K562 (cell line): ENCODE measurements around the gene PIK3AP1. TPM values are rescaled to one million over a fixed set of nuclear protein-coding genes. Genes with fewer than 3 reads are reported as not detected.

ENCODE experiments used
- ATAC-seq: fragments of 200-7000 bp; cut with Tn5 transposase; 3 replicates; pipeline ENCODE4 v1.9.1; 2020; ENCODE audit warnings: moderate library complexity
- BruUV-seq: library from RNA; stranded (reverse); fragments of 400-500 nt; replicated peaks from 2 replicates; lab custom pipeline; 2021; lab: Mats Ljungman, UMichigan
- CTCF ChIA-PET: fragments of 300-600 bp; formaldehyde crosslinking; extraction: SDS; loops from one replicate; lab custom pipeline; 2021; ENCODE audit warnings: low intra/inter-chr PET ratio; lab: Yijun Ruan, JAX
- POLR2A ChIA-PET: fragments of 300-600, 350-650 bp; sonication (Branson Sonifier 250); formaldehyde crosslinking; extraction: SDS; loops from one replicate; lab custom pipeline; 2021; ENCODE audit warnings: antibody characterized with exemption, inconsistent platforms; lab: Yijun Ruan, JAX
- DNase-seq, 4 experiments: peaks; one replicate each; pipeline versions ENCODE4 v3.0.0 to v3.0.0-alpha.2; 2011 to 2018; ENCODE audit warnings: low spot score in 3 of 4, mixed read lengths in 3 of 4; ENCODE audit errors: extremely low read depth in 1 of 4
- FAIRE-seq: peaks from 2 replicates; lab custom pipeline; 2011; peaks lifted over from hg19 to GRCh38; lab: Jason Lieb, UNC
- H2AFZ ChIP-seq: 2 replicates; pipeline ENCODE4 v1.6.0; 2011; ENCODE audit warnings: low read depth, low read length, control low read depth, inconsistent platforms
- H3K27ac ChIP-seq: fragments of 200-600 bp; 3 replicates; pipeline ENCODE4 v1.8.0; 2011; ENCODE audit warnings: low read depth, mild to moderate bottlenecking, control low read depth, inconsistent platforms, low read length, moderate library complexity, mixed read lengths; ENCODE audit errors: extremely low read depth
- H3K27me3 ChIP-seq, 2 experiments: fragments of 300-600 bp in 1 of 2; 2 replicates in 1 of 2; 3 replicates in 1 of 2; pipeline versions ENCODE4 v1.6.0 to v1.8.0; 2011; ENCODE audit warnings: inconsistent platforms in 2 of 2, low read length in 2 of 2, mild to moderate bottlenecking in 1 of 2, mixed read lengths in 1 of 2, moderate library complexity in 1 of 2; ENCODE audit not compliant: control insufficient read depth in 2 of 2, insufficient read depth in 2 of 2
- H3K36me3 ChIP-seq: fragments of 300-600 bp; 3 replicates; pipeline ENCODE4 v1.8.0; 2011; ENCODE audit warnings: mild to moderate bottlenecking, low read length, inconsistent platforms; ENCODE audit not compliant: control insufficient read depth, insufficient read depth
- H3K4me1 ChIP-seq, 2 experiments: fragments of 200-600 bp in 1 of 2; replicated peaks in 1 of 2; 2 replicates in 1 of 2; 3 replicates in 1 of 2; pipeline versions ENCODE4 v1.5.1 to v1.8.0; 2011; ENCODE audit warnings: inconsistent platforms in 2 of 2, low read length in 2 of 2, mild to moderate bottlenecking in 1 of 2, mixed read lengths in 1 of 2, moderate library complexity in 1 of 2; ENCODE audit not compliant: control insufficient read depth in 2 of 2, insufficient read depth in 2 of 2
- H3K4me2 ChIP-seq: 2 replicates; pipeline ENCODE4 v1.6.1; 2011; ENCODE audit warnings: low read length, control low read depth, inconsistent platforms, mixed read lengths; ENCODE audit not compliant: insufficient read depth
- H3K4me3 ChIP-seq: fragments of 200-600 bp; sonication (generic), shearing (Covaris generic); 2 replicates; pipeline ENCODE4 v1.5.1; 2016; ENCODE audit warnings: control low read depth, inconsistent platforms
- H3K79me2 ChIP-seq: fragments of 200-600 bp; 3 replicates; pipeline ENCODE4 v1.8.0; 2011; ENCODE audit warnings: low read length, inconsistent platforms; ENCODE audit not compliant: control insufficient read depth, insufficient read depth
- H3K9ac ChIP-seq, 2 experiments: 2 replicates each; pipeline versions ENCODE4 v1.6.0 to v1.6.1; 2011; ENCODE audit warnings: low read depth in 2 of 2, low read length in 2 of 2, control low read depth in 1 of 2, inconsistent platforms in 1 of 2, mild to moderate bottlenecking in 1 of 2, mixed read lengths in 1 of 2; ENCODE audit not compliant: insufficient read depth in 1 of 2
- H3K9me1 ChIP-seq: one replicate; pipeline ENCODE4 v1.6.0; 2011; ENCODE audit warnings: inconsistent platforms, mild to moderate bottlenecking, low read length, moderate library complexity; ENCODE audit not compliant: control insufficient read depth, insufficient read depth
- H3K9me3 ChIP-seq: replicated peaks from 2 replicates; pipeline ENCODE4 v1.5.1; 2011; ENCODE audit warnings: low read depth, low read length, inconsistent platforms; ENCODE audit not compliant: control insufficient read depth, insufficient read depth
- H4K20me1 ChIP-seq: replicated peaks from 2 replicates; pipeline ENCODE4 v1.6.1; 2011; ENCODE audit warnings: low read length, inconsistent platforms, mixed read lengths; ENCODE audit not compliant: control insufficient read depth, insufficient read depth
- AFF4 ChIP-seq: sonication (generic); formaldehyde crosslinking; IDR thresholded peaks from 2 replicates; pipeline ENCODE4 v1.8.0; 2023; ENCODE audit warnings: mild to moderate bottlenecking, missing genetic modification reagents
- CREB5 ChIP-seq: fragments of 250-450 bp; sonication (Bioruptor Pico); IDR thresholded peaks from 2 replicates; pipeline ENCODE4 v1.5.0; 2020; ENCODE audit warnings: mild to moderate bottlenecking
- FOXA1 ChIP-seq: fragments of 450-650 bp; IDR thresholded peaks from 2 replicates; pipeline ENCODE4 v1.6.1; 2016; ENCODE audit warnings: mild to moderate bottlenecking, borderline replicate concordance
- HOXB6 ChIP-seq: fragments of 250-450 bp; sonication (Bioruptor Pico); IDR thresholded peaks from 2 replicates; pipeline ENCODE4 v1.5.1; 2022; ENCODE audit warnings: mild to moderate bottlenecking, borderline replicate concordance
- L3MBTL2 ChIP-seq: fragments of 450-650 bp; IDR thresholded peaks from 2 replicates; pipeline ENCODE4 v1.6.1; 2016; ENCODE audit warnings: mild to moderate bottlenecking, moderate library complexity
- MXD1 ChIP-seq: fragments of 250-450 bp; sonication (Bioruptor Pico); IDR thresholded peaks from 2 replicates; pipeline ENCODE4 v1.8.0; 2021; ENCODE audit warnings: borderline replicate concordance, mild to moderate bottlenecking, moderate library complexity; ENCODE audit not compliant: poor library complexity, severe bottlenecking
- NFE2 ChIP-seq: IDR thresholded peaks from 2 replicates; pipeline ENCODE4 v1.6.1; 2014; ENCODE audit warnings: antibody characterized with exemption, low read depth
- SFPQ ChIP-seq: fragments of 200-400 bp; formaldehyde crosslinking; IDR thresholded peaks from 2 replicates; pipeline ENCODE4 v1.6.1; 2017; ENCODE audit warnings: mild to moderate bottlenecking, low read depth, low read length, moderate library complexity
- SLC30A9 ChIP-seq: fragments of 250-450 bp; sonication (Bioruptor Pico); IDR thresholded peaks from 2 replicates; pipeline ENCODE4 v1.8.0; 2022; ENCODE audit warnings: mild to moderate bottlenecking, moderate library complexity
- SRSF9 ChIP-seq: fragments of 200-400 bp; formaldehyde crosslinking; IDR thresholded peaks from 2 replicates; pipeline ENCODE4 v1.6.1; 2017; ENCODE audit warnings: low read depth, low read length, borderline replicate concordance
- USF2 ChIP-seq: sonication (generic); formaldehyde crosslinking; IDR thresholded peaks from 2 replicates; pipeline ENCODE4 v1.5.0; 2020; ENCODE audit warnings: missing genetic modification reagents
- ZNF274 ChIP-seq: IDR thresholded peaks from 2 replicates; pipeline ENCODE4 v1.6.1; 2011; ENCODE audit warnings: low read depth, mild to moderate bottlenecking, low read length, moderate library complexity, borderline replicate concordance
- ZNF586 ChIP-seq: fragments of 450-650 bp; formaldehyde crosslinking; conservative IDR thresholded peaks from 2 replicates; pipeline ENCODE4 v1.4.0; 2020; ENCODE audit warnings: mild to moderate bottlenecking, moderate library complexity
- WGBS: fragments of 100-300 bp; shearing (Covaris generic); methylation state at CpG from one replicate; pipeline ENCODE4 v1.1.6; 2016; ENCODE audit warnings: low coverage, mixed read lengths; ENCODE audit not compliant: insufficient coverage; ENCODE audit errors: missing lambda C conversion rate; 5-methylcytosine and 5-hydroxymethylcytosine counted together
- in situ Hi-C: fragments of 300-500 bp; cut with MboI; formaldehyde crosslinking; loops from 4 replicates; pipeline ENCODE4 v1.15.0; 2018; ENCODE audit warnings: inconsistent platforms, mixed read lengths
- intact Hi-C: fragments of 100-400 bp; cut with micrococcal nuclease; formaldehyde crosslinking; loops from 2 replicates; pipeline ENCODE4 v1.14.2; 2022
- polyA plus RNA-seq, 8 experiments: library from polyadenylated mRNA; depleted of rRNA in 4 of 8; stranded (reverse) in 5 of 8; unstranded in 3 of 8; fragments of >200 nt; fragmentation: Nextera tagmentation in 2 of 8; fragmentation: Illumina TruSeq in 1 of 8; extraction: Ambion mirVana in 2 of 8; extraction: Trizol in 1 of 8; gene quantifications; 2 replicates each; pipeline versions ENCODE4 v1.2.1 to v1.2.3, GENCODE V29; 2011 to 2014; ENCODE audit warnings: inconsistent platforms in 1 of 8, missing spikeins in 1 of 8
- total RNA-seq, 7 experiments: library from RNA; depleted of rRNA in 6 of 7; stranded (reverse); fragments of >200 nt in 6 of 7; fragmentation: Illumina TruSeq in 2 of 7; extraction: Trizol in 2 of 7; gene quantifications; 2 replicates each; pipeline versions ENCODE4 v1.2.1 to v1.2.3, GENCODE V29; 2011 to 2021; ENCODE audit warnings: low replicate concordance in 1 of 7

The PIK3AP1 gene
- total and polyA plus RNA-seq, 9 of the 15 experiments (the other 6 are each of a cell fraction or from before 2014, with no cell fraction given) = 0.20 to 2.4 (median 1.4) TPM

- TF ChIP-seq SLC30A9 (CRISPR knock-in tag) (no peak), ZNF586 (no peak), USF2 (CRISPR knock-in tag) (no peak), HOXB6 (CRISPR knock-in tag) (no peak), FOXA1 (no peak)
Measured at GRCh38 chr10:96661632-96662031, 58.7 kb downstream of the PIK3AP1 start (continued).

- ATAC-seq = no peak
- in situ Hi-C loops (no loop called here), intact Hi-C loops (loop anchor here (5.0 kb wide), 1 partner anchor 82 kb away; no protein-coding TSS in a partner anchor)
- no peak for DNase-seq
- Histone ChIP-seq H3K27me3 (no peaks in the 10 kb centered on the region), H3K4me1 (no peaks in the 10 kb centered on the region; a peak in 1 of 5 replicates), H3K9me3 (no peaks in the 10 kb centered on the region), H3K9me1 (no peaks in the 10 kb centered on the region), H3K4me3 (no peak overlapping the region), H3K27ac (no peak overlapping the region), H4K20me1 (no peaks in the 10 kb centered on the region), H3K4me2 (no peak overlapping the region), H2AFZ (no peak overlapping the region), H3K9ac (no peak overlapping the region), H3K79me2 (no peaks in the 10 kb centered on the region), H3K36me3 (no peaks in the 10 kb centered on the region)
- FAIRE-seq = no peak
- POLR2A ChIA-PET = no interaction called here
- CTCF ChIA-PET = no interaction called here
- BruUV-seq = no TSS peak
- 16% methylated on average over 3 of the region's 3 CpGs for WGBS
- TF ChIP-seq AFF4 (CRISPR knock-in tag) (no peak), SFPQ (no peak), L3MBTL2 (no peak), CREB5 (CRISPR knock-in tag) (no peak), ZNF274 (no peak), SRSF9 (no peak), NFE2 (no peak), MXD1 (CRISPR knock-in tag) (no peak)
Measured at GRCh38 chr10:96660297-96660696, 60.0 kb downstream of the PIK3AP1 start.
